ENCODE measurements around the gene TBX2. TPM values are rescaled to one million over a fixed set of nuclear protein-coding genes. Genes with fewer than 3 reads are reported as not detected.

Gene TBX2
- total and polyA plus RNA-seq, 9 of the 15 experiments (the other 6 are each of a cell fraction or from before 2014, with no cell fraction given), result 0.18 TPM; not detected in 8

GRCh38 chr17:61404913-61405685 lies 5.5 kb downstream of the TBX2 start:
- intact Hi-C loops (cut with micrococcal nuclease), result no loop called here

More at GRCh38 chr17:61404913-61405685, 5.5 kb downstream of the TBX2 start:
- FAIRE-seq (no peak), ATAC-seq (no peak), DNase-seq (ENCODE audit: extremely low read depth in 1 of 4, low spot score in 3 of 4) (no peak)
- Histone ChIP-seq H3K9me3 (replicated peaks; ENCODE audit: control insufficient read depth, insufficient read depth, low read depth, low read length) (no peaks in the 10 kb centered on the region), H3K27me3 (ENCODE audit: control insufficient read depth in 2 of 2, insufficient read depth in 2 of 2, low read length in 2 of 2) (peaks cover 17 to 70% of the 10 kb centered on the region in 2 experiments; a peak in 3 of 5 replicates), H3K4me1 (replicated peaks in 1 of 2; ENCODE audit: control insufficient read depth in 2 of 2, insufficient read depth in 2 of 2, low read length in 2 of 2) (peaks cover 0 to 25% of the 10 kb centered on the region in 2 experiments; a peak in 2 of 5 replicates), H3K36me3 (ENCODE audit: control insufficient read depth, insufficient read depth, low read length) (no peaks in the 10 kb centered on the region), H3K4me2 (ENCODE audit: insufficient read depth, low read length) (no peak overlapping the region), H2AFZ (ENCODE audit: low read depth, low read length) (no peak overlapping the region), H4K20me1 (replicated peaks; ENCODE audit: control insufficient read depth, insufficient read depth, low read length) (no peaks in the 10 kb centered on the region), H3K9ac (ENCODE audit: insufficient read depth in 1 of 2, low read depth in 2 of 2, low read length in 2 of 2) (no peak overlapping the region), H3K4me3 (no peak overlapping the region), H3K27ac (ENCODE audit: extremely low read depth, low read depth, low read length) (no peak overlapping the region), H3K9me1 (ENCODE audit: control insufficient read depth, insufficient read depth, low read length) (no peaks in the 10 kb centered on the region), H3K79me2 (ENCODE audit: control insufficient read depth, insufficient read depth, low read length) (no peaks in the 10 kb centered on the region)
- ChIA-PET CTCF (ENCODE audit: low intra/inter-chr PET ratio) (no interaction called here), POLR2A (no interaction called here)
- in situ Hi-C loops (cut with MboI), result no loop called here
- no TSS peak for BruUV-seq (replicated peaks)
- 38% methylated on average over 30 of the region's 71 CpGs for WGBS (ENCODE audit: insufficient coverage, low coverage, missing lambda C conversion rate)
- no peak for TF ChIP-seq ZNF263 (CRISPR knock-in tag; IDR thresholded peaks at IDR 0.05; ENCODE audit: borderline replicate concordance)
- TF ChIP-seq, protein P1, sequence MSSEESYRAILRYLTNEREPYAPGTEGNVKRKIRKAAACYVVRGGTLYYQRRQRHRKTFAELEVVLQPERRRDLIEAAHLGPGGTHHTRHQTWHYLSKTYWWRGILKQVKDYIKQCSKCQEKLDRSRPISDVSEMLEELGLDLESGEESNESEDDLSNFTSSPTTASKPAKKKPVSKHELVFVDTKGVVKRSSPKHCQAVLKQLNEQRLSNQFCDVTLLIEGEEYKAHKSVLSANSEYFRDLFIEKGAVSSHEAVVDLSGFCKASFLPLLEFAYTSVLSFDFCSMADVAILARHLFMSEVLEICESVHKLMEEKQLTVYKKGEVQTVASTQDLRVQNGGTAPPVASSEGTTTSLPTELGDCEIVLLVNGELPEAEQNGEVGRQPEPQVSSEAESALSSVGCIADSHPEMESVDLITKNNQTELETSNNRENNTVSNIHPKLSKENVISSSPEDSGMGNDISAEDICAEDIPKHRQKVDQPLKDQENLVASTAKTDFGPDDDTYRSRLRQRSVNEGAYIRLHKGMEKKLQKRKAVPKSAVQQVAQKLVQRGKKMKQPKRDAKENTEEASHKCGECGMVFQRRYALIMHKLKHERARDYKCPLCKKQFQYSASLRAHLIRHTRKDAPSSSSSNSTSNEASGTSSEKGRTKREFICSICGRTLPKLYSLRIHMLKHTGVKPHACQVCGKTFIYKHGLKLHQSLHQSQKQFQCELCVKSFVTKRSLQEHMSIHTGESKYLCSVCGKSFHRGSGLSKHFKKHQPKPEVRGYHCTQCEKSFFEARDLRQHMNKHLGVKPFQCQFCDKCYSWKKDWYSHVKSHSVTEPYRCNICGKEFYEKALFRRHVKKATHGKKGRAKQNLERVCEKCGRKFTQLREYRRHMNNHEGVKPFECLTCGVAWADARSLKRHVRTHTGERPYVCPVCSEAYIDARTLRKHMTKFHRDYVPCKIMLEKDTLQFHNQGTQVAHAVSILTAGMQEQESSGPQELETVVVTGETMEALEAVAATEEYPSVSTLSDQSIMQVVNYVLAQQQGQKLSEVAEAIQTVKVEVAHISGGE (CRISPR knock-in tag; IDR thresholded peaks at IDR 0.05), result peak in 1 of 3 experiments; percentile 62; a peak in 1 of 6 replicates
